Uterus (tissue), 2 donors: ENCODE data around the gene NCDN.

Experiments used
- POLR2A ChIP-seq, 2 donors: fragments of 450-650 bp; IDR thresholded peaks; one replicate each; pipeline ENCODE4 v1.6.1; 2016; ENCODE audit warnings: antibody characterized with exemption in 2 of 2, mild to moderate bottlenecking in 1 of 2, moderate library complexity in 1 of 2
- TF ChIP-seq, protein P1 (sequence below), 4 experiments: fragments of 200-600 bp in 2 of 4; fragments of 450-650 bp in 2 of 4; sonication (generic) in 2 of 4; IDR thresholded peaks; one replicate each; pipeline ENCODE4 v1.5.1; 2016 to 2019; ENCODE audit warnings: antibody characterized with exemption in 4 of 4, mild to moderate bottlenecking in 2 of 4, moderate library complexity in 1 of 4

DNA sequence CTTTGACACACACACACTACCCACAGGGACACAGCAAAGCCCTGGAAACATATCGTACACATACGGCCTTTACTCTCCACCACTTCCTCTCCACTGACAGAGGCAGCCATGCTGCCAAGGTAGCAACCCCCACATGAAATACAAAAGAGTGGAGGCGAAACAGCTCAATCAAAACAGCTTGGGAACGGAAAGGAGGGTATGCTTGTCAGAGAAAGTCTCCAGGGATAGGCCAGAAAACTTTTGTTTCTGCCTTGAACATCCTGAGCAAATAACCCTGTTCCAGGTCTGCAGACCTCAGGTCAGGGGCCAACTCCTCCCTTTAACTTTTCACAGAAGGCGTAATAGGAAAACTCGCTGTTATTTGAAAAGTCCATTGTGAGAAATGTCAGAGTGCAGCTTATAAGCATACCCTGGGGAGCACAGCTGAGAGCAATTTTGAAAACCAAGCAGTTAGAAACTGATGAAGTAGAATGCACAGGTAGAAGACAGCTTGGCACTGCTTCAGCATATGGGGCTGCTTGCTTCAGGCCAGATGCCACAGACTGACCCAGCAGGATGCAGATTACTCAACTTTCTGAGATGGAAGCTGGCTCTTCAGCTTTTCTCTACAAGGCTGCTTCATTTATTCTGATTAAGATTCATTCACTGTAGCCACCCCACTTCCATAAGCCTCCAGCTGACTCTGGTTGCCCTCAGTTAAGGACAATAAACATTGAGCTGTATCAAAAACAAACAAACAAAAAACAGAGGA, 18.4 kb upstream of the NCDN start:
- TF ChIP-seq, protein P1, sequence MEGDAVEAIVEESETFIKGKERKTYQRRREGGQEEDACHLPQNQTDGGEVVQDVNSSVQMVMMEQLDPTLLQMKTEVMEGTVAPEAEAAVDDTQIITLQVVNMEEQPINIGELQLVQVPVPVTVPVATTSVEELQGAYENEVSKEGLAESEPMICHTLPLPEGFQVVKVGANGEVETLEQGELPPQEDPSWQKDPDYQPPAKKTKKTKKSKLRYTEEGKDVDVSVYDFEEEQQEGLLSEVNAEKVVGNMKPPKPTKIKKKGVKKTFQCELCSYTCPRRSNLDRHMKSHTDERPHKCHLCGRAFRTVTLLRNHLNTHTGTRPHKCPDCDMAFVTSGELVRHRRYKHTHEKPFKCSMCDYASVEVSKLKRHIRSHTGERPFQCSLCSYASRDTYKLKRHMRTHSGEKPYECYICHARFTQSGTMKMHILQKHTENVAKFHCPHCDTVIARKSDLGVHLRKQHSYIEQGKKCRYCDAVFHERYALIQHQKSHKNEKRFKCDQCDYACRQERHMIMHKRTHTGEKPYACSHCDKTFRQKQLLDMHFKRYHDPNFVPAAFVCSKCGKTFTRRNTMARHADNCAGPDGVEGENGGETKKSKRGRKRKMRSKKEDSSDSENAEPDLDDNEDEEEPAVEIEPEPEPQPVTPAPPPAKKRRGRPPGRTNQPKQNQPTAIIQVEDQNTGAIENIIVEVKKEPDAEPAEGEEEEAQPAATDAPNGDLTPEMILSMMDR (IDR thresholded peaks at IDR 0.05) = no peak
- no peak for TF ChIP-seq POLR2A (IDR thresholded peaks at IDR 0.05)
